SK-N-SH (cell line): ENCODE results near the gene SHF. TPM values are rescaled to one million over a fixed set of nuclear protein-coding genes. Genes with fewer than 3 reads are reported as not detected.

Experiments
- CTCF ChIA-PET: fragments of 300-600, 350-600 bp; formaldehyde crosslinking; extraction: SDS; loops from one replicate; lab custom pipeline; 2021; lab: Yijun Ruan, JAX
- POLR2A ChIA-PET: fragments of 350-600 bp; sonication (Branson Sonifier 250); formaldehyde crosslinking; extraction: SDS; loops from one replicate; lab custom pipeline; 2020; ENCODE audit warnings: antibody characterized with exemption, inconsistent platforms; lab: Yijun Ruan, JAX
- DNase-seq: peaks from one replicate; pipeline ENCODE4 v3.0.0; 2012
- H2AFZ ChIP-seq: fragments of 200-600 bp; sonication (generic); 2 replicates; pipeline ENCODE4 v1.8.1; 2016; ENCODE audit warnings: antibody characterized with exemption, mild to moderate bottlenecking, low read depth
- H3F3A ChIP-seq: fragments of 200-600 bp; sonication (generic); replicated peaks from 2 replicates; pipeline ENCODE3; 2016; ENCODE audit warnings: antibody characterized with exemption, mild to moderate bottlenecking; ENCODE audit not compliant: insufficient read depth
- H3K27ac ChIP-seq, 2 experiments: fragments of 200-500 bp in 1 of 2; fragments of 200-600 bp in 1 of 2; sonication (Bioruptor generic) in 1 of 2; sonication (generic), shearing (Covaris generic) in 1 of 2; 2 replicates each; pipeline versions ENCODE4 v1.5.1 to v1.6.1; 2014 to 2016; ENCODE audit warnings: low read depth in 2 of 2, inconsistent platforms in 1 of 2, low read length in 1 of 2, mild to moderate bottlenecking in 1 of 2, mixed read lengths in 1 of 2
- H3K27me3 ChIP-seq: fragments of 200-600 bp; sonication (generic), shearing (Covaris generic); 2 replicates; pipeline ENCODE4 v1.6.1; 2016; ENCODE audit warnings: mixed run types; ENCODE audit not compliant: insufficient read depth
- H3K36me3 ChIP-seq, 2 experiments: fragments of 200-500 bp in 1 of 2; fragments of 200-600 bp in 1 of 2; sonication (Bioruptor generic) in 1 of 2; sonication (generic) in 1 of 2; replicated peaks in 1 of 2; 2 replicates each; pipeline versions ENCODE3 to v1.5.1; 2014 to 2016; ENCODE audit warnings: low read length in 1 of 2, mild to moderate bottlenecking in 1 of 2; ENCODE audit not compliant: insufficient read depth in 2 of 2, control insufficient read depth in 1 of 2
- H3K4me1 ChIP-seq, 2 experiments: fragments of 200-500 bp in 1 of 2; fragments of 200-600 bp in 1 of 2; sonication (Bioruptor generic) in 1 of 2; sonication (generic), shearing (Covaris generic) in 1 of 2; 2 replicates each; pipeline versions ENCODE4 v1.5.1 to v1.6.1; 2014 to 2016; ENCODE audit warnings: low read depth in 1 of 2, low read length in 1 of 2, mixed run types in 1 of 2; ENCODE audit not compliant: insufficient read depth in 2 of 2, control insufficient read depth in 1 of 2
- H3K4me2 ChIP-seq: fragments of 200-600 bp; sonication (generic), shearing (Covaris generic); 2 replicates; pipeline ENCODE4 v1.6.1; 2017; ENCODE audit warnings: mixed run types
- H3K4me3 ChIP-seq, 2 experiments: fragments of 200-500 bp in 1 of 2; fragments of 200-600 bp in 1 of 2; sonication (Bioruptor generic) in 1 of 2; sonication (generic), shearing (Covaris generic) in 1 of 2; 2 replicates each; pipeline versions ENCODE4 v1.5.1 to v1.8.1; 2014 to 2016; ENCODE audit warnings: low read depth in 2 of 2, inconsistent platforms in 1 of 2, low read length in 1 of 2, mild to moderate bottlenecking in 1 of 2, mixed read lengths in 1 of 2, moderate library complexity in 1 of 2
- H3K79me2 ChIP-seq: fragments of 200-600 bp; sonication (generic); 2 replicates; pipeline ENCODE4 v1.8.1; 2017; ENCODE audit warnings: mild to moderate bottlenecking; ENCODE audit not compliant: insufficient read depth
- H3K9ac ChIP-seq: fragments of 200-600 bp; sonication (generic); 2 replicates; pipeline ENCODE4 v1.6.1; 2017; ENCODE audit warnings: mixed run types
- H3K9me2 ChIP-seq: fragments of 200-600 bp; sonication (generic); 2 replicates; pipeline ENCODE4 v1.6.1; 2017; ENCODE audit warnings: mixed run types
- H3K9me3 ChIP-seq: fragments of 200-600 bp; sonication (generic); 2 replicates; pipeline ENCODE4 v1.6.1; 2017; ENCODE audit warnings: mixed run types, mild to moderate bottlenecking, moderate library complexity
- H4K20me1 ChIP-seq: fragments of 200-600 bp; sonication (generic); 2 replicates; pipeline ENCODE4 v1.6.1; 2017; ENCODE audit warnings: mild to moderate bottlenecking, mixed run types; ENCODE audit not compliant: insufficient read depth
- CHD2 ChIP-seq: fragments of 150-350 bp; IDR thresholded peaks from 2 replicates; pipeline ENCODE4 v1.6.1; 2018; ENCODE audit warnings: low read length; ENCODE audit not compliant: partially characterized antibody
- EP300 ChIP-seq, 2 experiments: IDR thresholded peaks; 2 replicates each; pipeline versions ENCODE4 v1.4.0 to v1.6.1; 2012; ENCODE audit warnings: borderline replicate concordance in 1 of 2, low read depth in 1 of 2, low read length in 1 of 2
- FOSL2 ChIP-seq: IDR thresholded peaks from 2 replicates; pipeline ENCODE4 v1.4.0; 2012; ENCODE audit warnings: low read depth, mild to moderate bottlenecking, moderate library complexity, borderline replicate concordance
- FOXM1 ChIP-seq: IDR thresholded peaks from 2 replicates; pipeline ENCODE4 v1.4.0; 2012; ENCODE audit warnings: low read depth, mild to moderate bottlenecking
- MEF2A ChIP-seq: IDR thresholded peaks from 2 replicates; pipeline ENCODE4 v1.4.0; 2012; ENCODE audit warnings: low read depth, borderline replicate concordance
- NFIC ChIP-seq: IDR thresholded peaks from 2 replicates; pipeline ENCODE4 v1.4.0; 2012; ENCODE audit warnings: borderline replicate concordance
- RCOR1 ChIP-seq: fragments of 150-350 bp; IDR thresholded peaks from 2 replicates; pipeline ENCODE4 v1.6.1; 2017; ENCODE audit warnings: antibody characterized with exemption, low read length
- USF1 ChIP-seq: IDR thresholded peaks from 2 replicates; pipeline ENCODE4 v1.4.0; 2012; ENCODE audit warnings: low read depth, borderline replicate concordance
- WGBS: methylation state at CpG from one replicate; pipeline ENCODE4 v1.1.6; 2017; ENCODE audit warnings: low lambda C conversion rate; 5-methylcytosine and 5-hydroxymethylcytosine counted together
- polyA plus RNA-seq, 3 experiments: library from polyadenylated mRNA; depleted of rRNA; stranded (reverse); fragments of >200 nt; gene quantifications; 2 replicates each; pipeline ENCODE4 v1.2.3, GENCODE V29; 2012

SHF gene
- polyA plus RNA-seq, 1 of the 3 experiments (the other 2 are of a cell fraction): 5.5 TPM

GRCh38 chr15:45123397-45123796, 64.4 kb downstream of the SHF start:
- ChIA-PET POLR2A (no interaction called here), CTCF (interaction anchor here (0.9 to 1.2 kb wide), 2 partner anchors 9 to 78 kb away, joined by 3 read pairs; partner anchors contain the start of gene DUOXA2)
- peaks cover 6% of the 10 kb centered on the region in 2 experiments; a peak in 3 of 4 replicates for H3K4me1 ChIP-seq
- H3K27me3 ChIP-seq: peaks cover 10% of the 10 kb centered on the region; the same call in 1 of the 2 replicates
- no peak for DNase-seq
- H3K36me3 ChIP-seq: no peaks in the 10 kb centered on the region
- H4K20me1 ChIP-seq: no peaks in the 10 kb centered on the region
- H3F3A ChIP-seq: no peaks in the 10 kb centered on the region
- H3K27ac ChIP-seq: no peak overlapping the region
- no peak overlapping the region for H3K4me2 ChIP-seq
- H2AFZ ChIP-seq: no peak overlapping the region
- H3K4me3 ChIP-seq: no peak overlapping the region
- no peaks in the 10 kb centered on the region for H3K9me2 ChIP-seq
- H3K9ac ChIP-seq: no peak overlapping the region
- H3K9me3 ChIP-seq: no peaks in the 10 kb centered on the region
- TF ChIP-seq CHD2: no peak
- no peaks in the 10 kb centered on the region for H3K79me2 ChIP-seq

GRCh38 chr15:45122719-45123118, 65.0 kb downstream of the SHF start:
- Histone ChIP-seq H3K79me2 (no peaks in the 10 kb centered on the region), H2AFZ (no peak overlapping the region), H3K36me3 (no peaks in the 10 kb centered on the region), H3K27me3 (peaks cover 10% of the 10 kb centered on the region; the same call in 1 of the 2 replicates), H3F3A (no peaks in the 10 kb centered on the region), H3K9ac (no peak overlapping the region), H3K4me3 (no peak overlapping the region), H3K4me2 (no peak overlapping the region), H3K9me3 (no peaks in the 10 kb centered on the region), H3K9me2 (no peaks in the 10 kb centered on the region), H4K20me1 (no peaks in the 10 kb centered on the region), H3K4me1 (peaks cover 6 to 7% of the 10 kb centered on the region in 2 experiments; a peak in 3 of 4 replicates), H3K27ac (no peak overlapping the region)
- CTCF ChIA-PET: interaction anchor here (1.7 kb wide), 1 partner anchor 335 kb away, joined by 6 read pairs; no protein-coding TSS in a partner anchor
- POLR2A ChIA-PET: no interaction called here
- TF ChIP-seq FOXM1 (no peak), NFIC (no peak), USF1 (no peak), RCOR1 (no peak), EP300 (IDR thresholded peaks at IDR 0.05; ENCODE audit: borderline replicate concordance in 1 of 2, low read depth in 1 of 2, low read length in 1 of 2) (no peak), FOSL2 (no peak)
- DNase-seq: no peak
- 76% methylated on average over 7 of the region's 7 CpGs for WGBS

DNA sequence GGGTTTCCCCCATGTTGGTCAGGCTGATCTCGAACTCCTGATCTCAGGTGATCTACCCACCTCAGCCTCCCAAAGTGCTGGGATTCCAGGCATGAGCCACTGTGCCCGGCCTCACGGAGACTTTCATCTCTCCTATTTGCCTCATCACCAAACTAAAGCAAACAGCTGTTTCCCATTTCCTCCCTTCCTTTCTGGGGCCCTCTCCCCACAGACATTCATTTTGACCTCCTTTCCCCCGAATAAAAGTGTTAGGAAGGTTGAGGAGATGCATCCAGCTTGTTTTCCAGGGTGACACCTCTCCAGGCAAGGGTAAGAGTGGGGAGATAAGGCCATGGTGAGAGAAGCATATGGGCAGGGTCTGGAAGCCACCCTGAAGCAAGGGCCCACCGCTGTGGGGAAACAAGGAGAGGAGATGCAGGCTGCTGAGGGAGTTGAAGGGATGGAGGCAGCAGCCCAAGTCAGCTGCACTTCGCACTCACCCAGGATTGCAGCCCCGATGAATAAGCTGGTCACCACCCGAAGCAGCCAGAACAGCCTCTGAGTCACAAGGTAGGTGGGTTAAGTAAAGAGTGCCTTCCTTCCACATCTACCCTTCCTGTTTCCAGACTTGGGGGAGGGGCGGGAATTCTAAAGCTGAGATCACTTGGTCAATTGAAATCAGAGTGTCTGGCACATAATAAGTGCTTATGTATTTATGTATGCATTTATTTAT, 65.9 kb downstream of the SHF start:
- Histone ChIP-seq H3F3A (no peaks in the 10 kb centered on the region), H3K9me3 (no peaks in the 10 kb centered on the region), H3K4me2 (peak overlapping the region; percentile 54; the same call in 1 of the 2 replicates)
- POLR2A ChIA-PET: interaction anchor here (0.6 kb wide), 1 partner anchor 64 kb away, joined by 5 read pairs; no protein-coding TSS in a partner anchor
- WGBS: 61% methylated on average over 8 of the region's 9 CpGs
- CTCF ChIA-PET: interaction anchor here (0.6 to 1.7 kb wide), 6 partner anchors 9 to 336 kb away, joined by 3 to 6 read pairs (median 4); no protein-coding TSS in a partner anchor
- TF ChIP-seq MEF2A (no peak), FOSL2 (0 out of 2 replicates have a peak, but pooled peaks have one; percentile 19)
- TF ChIP-seq, all 33 proteins: peak for 1
- Histone ChIP-seq H3K27ac (no peak overlapping the region), H3K36me3 (no peaks in the 10 kb centered on the region), H2AFZ (peak overlapping the region; percentile 64; the same call in 1 of the 2 replicates), H3K9ac (peak overlapping the region; percentile 14; the same call in 1 of the 2 replicates), H4K20me1 (no peaks in the 10 kb centered on the region), H3K4me3 (no peak overlapping the region), H3K27me3 (peaks cover 10% of the 10 kb centered on the region; the same call in 1 of the 2 replicates), H3K9me2 (no peaks in the 10 kb centered on the region), H3K79me2 (no peaks in the 10 kb centered on the region), H3K4me1 (peaks cover 6 to 8% of the 10 kb centered on the region in 2 experiments; a peak in 3 of 4 replicates)
- DNase-seq: no peak
